GM12872 (cell line): ENCODE measurements around the gene PTGFRN.

ENCODE experiments used
- CTCF ChIP-seq: IDR thresholded peaks from 3 replicates; pipeline ENCODE4 v1.5.1; 2011; ENCODE audit warnings: low read depth, mild to moderate bottlenecking, low read length, moderate library complexity; ENCODE audit not compliant: insufficient read depth

Gene PTGFRN

GRCh38 chr1:116934586-116935207 is 25.0 kb downstream of the PTGFRN start:
- TF ChIP-seq CTCF, result peak; percentile 56

- TF ChIP-seq CTCF, result no peak
These were observed 28.5 kb downstream of the PTGFRN start for GRCh38 chr1:116938216-116938615.

- no peak for TF ChIP-seq CTCF
These were observed 31.3 kb downstream of the PTGFRN start for GRCh38 chr1:116940814-116941599.

- no peak for TF ChIP-seq CTCF
These were observed 32.0 kb downstream of the PTGFRN start for GRCh38 chr1:116941670-116942069.

GRCh38 chr1:116942344-116942743 is 32.6 kb downstream of the PTGFRN start:
- TF ChIP-seq CTCF, result no peak

- TF ChIP-seq CTCF, result no peak
These were observed 33.7 kb downstream of the PTGFRN start for GRCh38 chr1:116943438-116943837.

GRCh38 chr1:116944613-116945012 is 34.9 kb downstream of the PTGFRN start:
- no peak for TF ChIP-seq CTCF
